ENCODE data around the gene INSYN1. TPM values are rescaled to one million over a fixed set of nuclear protein-coding genes. Genes with fewer than 3 reads are reported as not detected.

INSYN1 gene
- total RNA-seq, 3 donors from 2014 or later (not counting 1 experiment from before 2014, with no cell fraction given) = not detected

DNA sequence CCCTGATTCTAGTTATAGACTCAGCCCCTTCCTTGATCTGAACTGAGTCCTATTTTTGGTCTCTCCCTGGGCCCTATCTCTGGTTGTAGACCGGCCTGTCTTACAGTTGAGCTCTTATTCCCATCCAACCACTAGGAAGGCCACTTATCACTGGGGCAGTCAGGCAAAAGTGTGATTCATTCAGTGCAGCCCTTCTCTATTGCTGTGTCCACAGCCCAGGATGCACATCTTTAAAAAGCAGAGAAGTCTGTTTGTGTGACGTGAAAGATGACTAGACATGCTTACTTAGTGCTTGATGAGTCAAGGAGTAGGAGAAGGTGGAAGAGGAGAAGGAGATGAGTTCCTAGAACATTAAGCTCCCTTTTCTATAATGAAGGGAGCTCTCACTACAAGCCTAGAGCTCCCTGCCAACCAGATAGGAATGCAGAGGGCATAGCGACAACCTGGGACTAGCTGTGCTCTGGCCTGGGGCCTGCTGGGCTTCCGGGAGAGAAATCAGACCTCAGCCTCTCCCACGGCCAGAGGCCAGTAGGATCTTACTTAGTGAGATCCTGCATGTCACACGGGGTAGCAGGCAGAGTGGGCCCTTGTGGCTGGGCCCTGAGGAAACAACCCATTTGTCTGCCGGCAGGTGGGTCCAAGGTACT lies 25.7 kb downstream of the INSYN1 start:
- Mint-ChIP-seq H3K9me3 (no peaks in the 10 kb centered on the region), H3K27ac (no peak overlapping the region), H3K27me3 (ENCODE audit: low read depth in 2 of 2) (peaks cover 8 to 9% of the 10 kb centered on the region in 2 donors), H3K4me3 (no peak overlapping the region), H3K36me3 (no peaks in the 10 kb centered on the region), H3K4me1 (no peaks in the 10 kb centered on the region)
- Histone ChIP-seq H3K4me1 (ENCODE audit: control insufficient read depth, insufficient read depth, low read length) (no peaks in the 10 kb centered on the region), H3K36me3 (ENCODE audit: control insufficient read depth, insufficient read depth, low read length) (no peaks in the 10 kb centered on the region), H3K27ac (ENCODE audit: low read length) (no peak overlapping the region), H3K9me3 (ENCODE audit: control insufficient read depth, insufficient read depth, low read length) (no peaks in the 10 kb centered on the region), H3K27me3 (ENCODE audit: control insufficient read depth, insufficient read depth, low read length) (no peaks in the 10 kb centered on the region), H3K4me3 (ENCODE audit: low read length) (no peak overlapping the region)
- ATAC-seq (no peak), DNase-seq (no peak)
- TF ChIP-seq, protein P1, sequence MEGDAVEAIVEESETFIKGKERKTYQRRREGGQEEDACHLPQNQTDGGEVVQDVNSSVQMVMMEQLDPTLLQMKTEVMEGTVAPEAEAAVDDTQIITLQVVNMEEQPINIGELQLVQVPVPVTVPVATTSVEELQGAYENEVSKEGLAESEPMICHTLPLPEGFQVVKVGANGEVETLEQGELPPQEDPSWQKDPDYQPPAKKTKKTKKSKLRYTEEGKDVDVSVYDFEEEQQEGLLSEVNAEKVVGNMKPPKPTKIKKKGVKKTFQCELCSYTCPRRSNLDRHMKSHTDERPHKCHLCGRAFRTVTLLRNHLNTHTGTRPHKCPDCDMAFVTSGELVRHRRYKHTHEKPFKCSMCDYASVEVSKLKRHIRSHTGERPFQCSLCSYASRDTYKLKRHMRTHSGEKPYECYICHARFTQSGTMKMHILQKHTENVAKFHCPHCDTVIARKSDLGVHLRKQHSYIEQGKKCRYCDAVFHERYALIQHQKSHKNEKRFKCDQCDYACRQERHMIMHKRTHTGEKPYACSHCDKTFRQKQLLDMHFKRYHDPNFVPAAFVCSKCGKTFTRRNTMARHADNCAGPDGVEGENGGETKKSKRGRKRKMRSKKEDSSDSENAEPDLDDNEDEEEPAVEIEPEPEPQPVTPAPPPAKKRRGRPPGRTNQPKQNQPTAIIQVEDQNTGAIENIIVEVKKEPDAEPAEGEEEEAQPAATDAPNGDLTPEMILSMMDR (IDR thresholded peaks at IDR 0.05) = no peak
- 90% methylated on average over 7 of the region's 7 CpGs for WGBS (ENCODE audit: insufficient coverage)
- intact Hi-C loops (cut with micrococcal nuclease) = no loop called here

- H3K27me3 Mint-ChIP-seq (ENCODE audit: low read depth in 2 of 2) = peaks cover 9 to 10% of the 10 kb centered on the region in 2 donors
- no peak overlapping the region for H3K4me3 ChIP-seq (ENCODE audit: low read length)
- DNase-seq (no peak), ATAC-seq (no peak)
- no peaks in the 10 kb centered on the region for H3K4me1 ChIP-seq (ENCODE audit: control insufficient read depth, insufficient read depth, low read length)
- H3K36me3 Mint-ChIP-seq = no peaks in the 10 kb centered on the region
- no peak overlapping the region for H3K4me3 Mint-ChIP-seq
- no peaks in the 10 kb centered on the region for H3K4me1 Mint-ChIP-seq
- H3K9me3 Mint-ChIP-seq = no peaks in the 10 kb centered on the region
- no peaks in the 10 kb centered on the region for H3K9me3 ChIP-seq (ENCODE audit: control insufficient read depth, insufficient read depth, low read length)
- no peak overlapping the region for H3K27ac Mint-ChIP-seq
- no peaks in the 10 kb centered on the region for H3K36me3 ChIP-seq (ENCODE audit: control insufficient read depth, insufficient read depth, low read length)
- H3K27me3 ChIP-seq (ENCODE audit: control insufficient read depth, insufficient read depth, low read length) = no peaks in the 10 kb centered on the region
- no peak overlapping the region for H3K27ac ChIP-seq (ENCODE audit: low read length)
- intact Hi-C loops (cut with micrococcal nuclease) = no loop called here
- TF ChIP-seq, protein P1 (IDR thresholded peaks at IDR 0.05) = no peak
- WGBS (ENCODE audit: insufficient coverage) = 33% methylated on average over 3 of the region's 3 CpGs
These were observed 28.9 kb downstream of the INSYN1 start for GRCh38 chr15:73724212-73724611.

- intact Hi-C loops (cut with micrococcal nuclease) = no loop called here
- Histone ChIP-seq H3K9me3 (ENCODE audit: control insufficient read depth, insufficient read depth, low read length) (no peaks in the 10 kb centered on the region), H3K4me3 (ENCODE audit: low read length) (no peak overlapping the region), H3K4me1 (ENCODE audit: control insufficient read depth, insufficient read depth, low read length) (no peaks in the 10 kb centered on the region), H3K27me3 (ENCODE audit: control insufficient read depth, insufficient read depth, low read length) (no peaks in the 10 kb centered on the region), H3K27ac (ENCODE audit: low read length) (no peak overlapping the region), H3K36me3 (ENCODE audit: control insufficient read depth, insufficient read depth, low read length) (no peaks in the 10 kb centered on the region)
- DNase-seq (no peak), ATAC-seq (no peak)
- TF ChIP-seq, protein P1 (IDR thresholded peaks at IDR 0.05) = no peak
- no peak overlapping the region for H3K4me3 Mint-ChIP-seq
- WGBS (ENCODE audit: insufficient coverage) = 69% methylated on average over 4 of the region's 4 CpGs
- H3K9me3 Mint-ChIP-seq = no peaks in the 10 kb centered on the region
- H3K36me3 Mint-ChIP-seq = no peaks in the 10 kb centered on the region
- H3K27ac Mint-ChIP-seq = no peak overlapping the region
- peaks cover 9 to 13% of the 10 kb centered on the region in 2 donors for H3K27me3 Mint-ChIP-seq (ENCODE audit: low read depth in 2 of 2)
- H3K4me1 Mint-ChIP-seq = no peaks in the 10 kb centered on the region
These were observed 30.0 kb downstream of the INSYN1 start for GRCh38 chr15:73723191-73723590.

- DNase-seq (no peak), ATAC-seq (no peak)
- no peak overlapping the region for H3K4me3 ChIP-seq (ENCODE audit: low read length)
- Mint-ChIP-seq H3K36me3 (no peaks in the 10 kb centered on the region), H3K4me1 (no peaks in the 10 kb centered on the region), H3K27me3 (ENCODE audit: low read depth in 2 of 2) (peaks cover 9 to 13% of the 10 kb centered on the region in 2 donors), H3K27ac (no peak overlapping the region), H3K4me3 (no peak overlapping the region), H3K9me3 (no peaks in the 10 kb centered on the region)
- no peaks in the 10 kb centered on the region for H3K4me1 ChIP-seq (ENCODE audit: control insufficient read depth, insufficient read depth, low read length)
- H3K27me3 ChIP-seq (ENCODE audit: control insufficient read depth, insufficient read depth, low read length) = no peaks in the 10 kb centered on the region
- TF ChIP-seq, protein P1 (IDR thresholded peaks at IDR 0.05) = no peak
- intact Hi-C loops (cut with micrococcal nuclease) = no loop called here
- 88% methylated on average over 3 of the region's 3 CpGs for WGBS (ENCODE audit: insufficient coverage)
- no peak overlapping the region for H3K27ac ChIP-seq (ENCODE audit: low read length)
- H3K9me3 ChIP-seq (ENCODE audit: control insufficient read depth, insufficient read depth, low read length) = no peaks in the 10 kb centered on the region
- H3K36me3 ChIP-seq (ENCODE audit: control insufficient read depth, insufficient read depth, low read length) = no peaks in the 10 kb centered on the region
These were observed 30.7 kb downstream of the INSYN1 start for GRCh38 chr15:73722425-73722824.

Data from natural killer cell (primary cell).